Left lobe of liver (tissue), 2 donors: Measurements from ENCODE around the gene TSPY4. TPM values are rescaled to one million over a fixed set of nuclear protein-coding genes. Genes with fewer than 3 reads are reported as not detected.
"Not testable (repeated sequence)": the region's sequence is repeated elsewhere in the genome, so short reads cannot be mapped to it uniquely, and the experiment has no call there.

Experiments used
- ATAC-seq: fragments of 200-7000 bp; cut with Tn5 transposase; one replicate; pipeline ENCODE4 v1.9.1; 2020; ENCODE audit warnings: mild to moderate bottlenecking, moderate library complexity
- DNase-seq: peaks from one replicate; pipeline ENCODE4 v3.0.0-alpha.2; 2020; ENCODE audit warnings: low spot score
- total RNA-seq: library from RNA; stranded (reverse); gene quantifications from one replicate; pipeline ENCODE4 v1.2.1, GENCODE V29; 2021
- donor health status: DM: no; HTN: no; CAD: no; lungs with moderate emphysema.
- donor health status: DM: no; HTN: yes; CAD: no.

Gene TSPY4
- not detected for total RNA-seq

- DNase-seq, ATAC-seq: not testable (repeated sequence)
Measured at GRCh38 chrY:9337164-9337563, at the start of gene TSPY4. TSS of gene TSPY4 (plus strand) at chrY:9337464. CDS start at chrY:9337510, 46 bp downstream.

- ATAC-seq (no peak), DNase-seq (no peak)
Measured at GRCh38 chrY:9320996-9321395, 16.3 kb upstream of the TSPY4 start.

GRCh38 chrY:9357497-9357896, 20.2 kb downstream of the TSPY4 start, which contains the start of gene TSPY8:
TSS of gene TSPY8 (plus strand) at chrY:9357797. CDS start at chrY:9357843, 46 bp downstream.
- not testable (repeated sequence) for DNase-seq, ATAC-seq

Other genes starting within 250 kb of the TSPY4 start
- not detected for gene TSPY8, start 20.3 kb downstream of the TSPY4 start, total RNA-seq
- gene TSPY3, start 61.0 kb downstream of the TSPY4 start, total RNA-seq, result not detected
- gene TSPY1, start 129.5 kb downstream of the TSPY4 start, total RNA-seq, result not detected
- not detected for gene TSPY9, start 149.8 kb downstream of the TSPY4 start, total RNA-seq
- not detected for gene TSPY10, start 190.4 kb downstream of the TSPY4 start, total RNA-seq